GM21447 (cell line): Measurements from ENCODE around the gene STK11IP.

Experiments
- ATAC-seq: cut with Tn5 transposase; IDR thresholded peaks from one replicate; pipeline ENCODE4 v1.9.1; 2021; ENCODE audit not compliant: unreplicated experiment

Gene STK11IP

DNA sequence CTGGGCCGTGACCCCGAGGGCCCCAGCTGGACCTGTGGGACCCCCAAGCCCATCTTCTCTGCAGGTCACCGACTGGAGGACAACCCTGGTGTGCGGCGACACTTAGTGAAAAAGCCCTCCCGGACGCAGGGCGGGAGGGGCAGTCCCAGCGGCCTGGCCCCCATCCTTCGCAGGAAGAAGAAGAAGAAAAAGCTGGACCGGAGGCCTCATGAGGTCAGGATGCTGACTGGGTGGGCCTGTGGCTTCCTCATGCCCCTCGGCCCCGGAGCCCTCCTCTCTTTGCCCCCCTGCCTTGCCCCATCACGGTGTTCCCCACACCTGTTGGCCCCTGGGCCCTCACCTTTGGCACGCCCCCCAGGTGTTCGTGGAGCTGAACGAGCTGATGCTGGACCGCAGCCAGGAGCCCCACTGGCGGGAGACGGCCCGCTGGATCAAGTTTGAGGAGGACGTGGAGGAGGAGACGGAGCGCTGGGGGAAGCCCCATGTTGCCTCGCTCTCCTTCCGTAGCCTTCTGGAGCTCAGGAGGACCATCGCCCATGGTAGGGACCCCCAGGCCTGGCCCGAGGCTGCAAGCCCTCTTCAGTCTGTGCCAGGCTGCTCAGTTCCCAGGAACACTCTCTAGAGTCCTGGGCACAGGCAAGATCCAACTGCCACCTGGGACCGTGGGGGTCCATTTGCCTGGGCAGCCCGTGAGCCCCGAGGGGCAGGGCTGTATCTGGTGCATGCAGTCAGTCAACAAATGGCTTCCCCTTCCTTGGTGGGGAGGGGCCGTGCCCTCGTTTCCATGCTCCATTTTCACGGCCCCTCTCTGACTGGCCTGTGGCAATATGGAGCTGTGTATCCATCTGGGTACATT lies 34.5 kb downstream of the STK11IP start:
- ATAC-seq = no peak

DNA sequence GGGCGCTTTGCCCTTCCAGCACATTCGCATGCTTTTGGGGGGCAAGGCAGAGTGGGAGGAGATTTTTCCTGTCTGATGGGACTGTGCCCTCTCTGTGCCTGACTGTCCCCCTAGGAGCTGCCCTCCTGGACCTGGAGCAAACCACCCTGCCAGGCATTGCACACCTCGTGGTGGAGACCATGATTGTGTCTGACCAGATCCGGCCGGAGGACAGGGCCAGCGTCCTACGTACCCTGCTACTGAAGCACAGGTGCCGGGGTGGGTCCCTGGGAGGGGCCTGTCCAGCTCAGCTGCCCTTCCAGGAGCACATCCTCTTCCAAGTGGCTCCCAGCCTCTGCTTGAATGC lies 35.1 kb downstream of the STK11IP start:
- no peak for ATAC-seq

DNA sequence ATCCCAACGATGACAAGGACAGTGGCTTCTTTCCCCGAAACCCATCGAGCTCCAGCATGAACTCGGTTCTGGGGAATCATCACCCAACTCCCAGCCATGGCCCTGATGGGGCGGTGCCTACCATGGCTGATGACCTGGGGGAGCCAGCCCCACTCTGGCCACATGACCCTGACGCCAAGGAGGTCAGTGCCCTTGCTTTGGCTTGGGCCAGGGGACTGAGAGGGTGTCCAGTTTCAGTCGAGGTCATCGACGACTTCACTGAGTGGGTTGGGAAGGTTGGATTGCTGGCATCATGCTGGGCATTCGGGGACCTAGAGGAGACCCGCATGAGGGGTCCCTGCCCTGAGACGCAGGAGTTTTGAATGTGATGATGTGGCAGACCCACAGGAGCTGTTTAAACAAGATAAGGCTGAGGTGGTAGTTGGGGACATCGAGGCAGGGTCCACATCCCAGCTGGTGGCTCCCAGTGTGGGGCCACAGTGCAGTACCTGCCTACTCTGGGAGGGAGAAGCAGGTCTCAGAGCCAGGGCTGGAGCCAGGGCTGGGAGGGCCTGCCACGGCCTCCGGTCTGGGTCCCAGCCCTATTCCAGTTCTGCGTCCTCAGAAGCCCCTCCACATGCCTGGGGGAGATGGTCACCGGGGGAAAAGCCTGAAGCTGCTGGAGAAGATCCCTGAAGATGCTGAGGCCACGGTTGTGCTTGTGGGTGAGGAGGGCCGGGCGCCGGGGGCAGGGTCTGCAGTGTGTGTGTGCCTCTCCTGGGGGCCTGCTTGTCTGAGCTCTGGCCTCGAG lies 35.8 kb downstream of the STK11IP start:
- ATAC-seq = no peak

DNA sequence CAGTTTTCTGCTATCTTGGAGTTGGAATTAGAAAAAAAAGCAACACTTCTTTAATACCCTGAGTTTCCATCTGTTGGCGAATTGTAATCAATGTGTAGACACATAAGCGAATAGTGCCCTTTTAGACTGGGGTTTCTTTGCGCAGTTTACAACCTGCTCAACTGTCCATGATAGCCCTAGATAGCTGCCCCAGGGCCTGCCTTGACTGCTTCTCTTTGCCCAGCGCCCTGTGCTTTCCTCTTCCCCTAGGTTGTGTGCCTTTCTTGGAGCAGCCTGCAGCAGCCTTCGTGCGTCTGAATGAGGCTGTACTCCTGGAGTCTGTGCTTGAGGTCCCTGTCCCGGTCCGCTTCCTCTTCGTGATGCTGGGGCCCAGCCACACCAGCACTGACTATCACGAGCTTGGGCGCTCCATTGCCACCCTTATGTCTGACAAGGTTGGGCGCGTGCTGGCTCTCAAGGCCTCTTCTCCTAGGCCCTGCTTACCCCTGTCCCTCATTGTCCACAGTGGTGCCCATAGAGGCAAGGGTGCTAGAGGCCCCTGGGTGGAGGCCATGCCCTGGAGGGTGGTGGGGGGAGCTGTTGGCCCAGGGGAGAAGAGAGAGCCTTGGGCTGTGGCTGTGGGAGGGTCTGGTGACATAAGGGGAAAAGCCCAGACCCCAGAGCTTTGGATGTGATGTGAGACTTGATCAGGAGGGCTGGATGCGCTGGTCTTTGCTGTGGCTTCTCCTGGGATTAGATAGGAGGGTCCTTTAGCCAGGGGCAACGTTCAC lies 36.7 kb downstream of the STK11IP start:
- ATAC-seq = no peak

DNA sequence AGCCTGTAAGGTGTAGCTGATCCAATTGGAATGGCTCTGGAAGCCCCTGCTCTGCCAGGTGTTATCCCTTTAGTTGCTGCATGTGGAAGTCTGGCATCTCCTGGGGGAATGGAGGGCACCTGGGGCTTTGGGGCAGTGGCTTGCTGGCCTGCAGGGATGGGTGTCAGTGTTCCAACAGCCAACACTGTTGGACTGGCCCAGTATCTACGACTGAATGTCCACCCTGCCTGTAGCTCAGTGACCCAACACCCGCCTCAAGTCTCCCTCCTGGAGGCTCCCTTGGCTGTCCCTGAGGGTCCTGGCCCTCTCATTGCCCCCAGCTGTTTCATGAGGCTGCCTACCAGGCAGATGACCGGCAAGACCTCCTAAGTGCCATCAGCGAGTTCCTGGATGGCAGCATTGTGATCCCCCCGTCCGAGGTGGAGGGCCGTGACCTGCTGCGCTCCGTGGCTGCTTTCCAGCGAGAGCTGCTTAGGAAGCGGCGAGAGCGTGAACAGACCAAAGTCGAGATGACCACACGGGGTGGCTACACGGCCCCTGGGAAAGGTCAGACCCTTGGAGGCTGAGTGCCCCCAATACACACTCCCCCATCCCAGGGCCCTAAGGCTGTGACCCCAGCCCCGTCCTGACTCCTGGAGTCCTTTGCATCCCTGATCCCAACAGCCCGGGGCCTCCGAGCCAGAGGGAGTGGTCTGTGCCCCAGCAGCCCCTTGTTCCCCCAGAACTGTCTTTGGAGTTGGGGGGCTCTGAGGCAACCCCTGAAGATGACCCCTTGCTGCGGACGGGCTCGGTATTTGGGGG lies 37.5 kb downstream of the STK11IP start:
- no peak for ATAC-seq

DNA sequence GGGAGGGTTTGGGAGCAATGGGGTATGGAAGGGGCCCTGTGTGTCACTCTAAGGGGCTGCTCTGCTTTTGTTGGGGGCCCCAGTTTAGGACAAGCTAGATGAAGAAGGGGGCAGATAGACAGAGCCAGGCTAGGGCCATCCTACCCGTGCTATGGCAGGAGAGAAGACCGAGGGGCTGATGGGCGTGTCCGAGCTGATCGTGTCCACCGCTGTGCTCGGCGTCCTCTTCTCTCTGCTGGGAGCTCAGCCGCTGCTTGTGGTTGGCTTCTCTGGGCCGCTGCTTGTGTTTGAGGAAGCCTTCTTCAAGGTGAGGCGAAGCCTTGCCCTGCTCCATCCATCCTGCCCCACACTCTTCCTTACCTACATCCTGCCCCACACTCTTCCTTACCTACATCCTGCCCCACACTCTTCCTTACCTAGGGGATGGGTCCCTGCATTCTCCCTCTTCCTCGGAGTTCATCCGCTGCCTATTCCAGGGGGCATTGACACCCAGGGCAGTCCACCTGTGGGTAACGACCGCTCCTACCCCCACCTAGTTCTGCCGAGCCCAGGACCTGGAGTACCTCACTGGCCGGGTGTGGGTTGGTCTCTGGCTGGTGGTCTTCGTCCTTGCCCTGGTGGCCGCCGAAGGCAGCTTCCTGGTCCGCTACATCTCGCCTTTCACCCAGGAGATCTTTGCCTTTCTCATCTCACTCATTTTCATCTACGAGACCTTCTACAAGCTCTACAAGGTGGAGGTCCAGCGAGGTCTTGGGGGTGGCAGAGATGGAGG lies 38.7 kb downstream of the STK11IP start:
- ATAC-seq = no peak

DNA sequence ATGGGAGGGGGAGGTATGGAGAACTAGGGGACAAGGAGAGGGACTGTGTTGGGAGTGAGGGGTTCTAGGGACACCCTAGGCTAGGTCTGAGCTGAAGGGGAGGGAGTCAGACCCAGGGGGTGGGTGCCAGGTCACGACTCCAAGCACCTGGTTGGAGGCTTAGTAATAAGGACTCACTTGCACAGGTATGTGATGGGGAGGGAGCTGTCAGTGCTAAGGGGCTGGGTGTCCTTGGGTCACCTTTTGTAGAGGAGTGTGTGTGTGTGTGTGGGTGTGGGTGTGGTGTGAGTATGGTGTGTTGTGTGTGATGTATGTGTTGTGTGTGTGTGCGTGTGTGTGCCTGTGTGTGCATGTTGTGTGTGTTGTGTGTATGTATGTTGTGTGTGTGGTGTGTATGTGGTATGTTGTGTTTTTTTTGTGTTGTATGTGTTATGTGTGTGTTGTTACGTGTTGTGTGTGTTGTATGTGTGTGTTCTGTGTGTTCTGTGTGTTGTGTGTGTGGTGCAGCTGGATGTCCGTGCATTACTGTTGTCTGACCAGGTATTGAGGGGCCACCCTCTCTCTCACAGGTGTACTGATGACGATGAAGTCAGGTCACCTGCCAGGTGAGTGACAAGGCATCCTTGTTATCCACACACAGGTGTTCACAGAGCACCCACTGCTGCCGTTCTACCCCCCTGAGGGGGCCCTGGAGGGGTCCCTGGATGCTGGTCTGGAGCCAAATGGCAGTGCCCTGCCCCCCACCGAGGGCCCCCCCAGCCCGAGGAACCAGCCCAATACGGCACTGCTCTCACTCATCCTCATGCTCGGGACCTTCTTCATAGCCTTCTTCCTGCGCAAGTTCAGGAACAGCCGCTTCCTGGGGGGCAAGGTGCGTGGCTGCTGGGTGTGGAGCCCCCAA lies 39.5 kb downstream of the STK11IP start:
- ATAC-seq = no peak

DNA sequence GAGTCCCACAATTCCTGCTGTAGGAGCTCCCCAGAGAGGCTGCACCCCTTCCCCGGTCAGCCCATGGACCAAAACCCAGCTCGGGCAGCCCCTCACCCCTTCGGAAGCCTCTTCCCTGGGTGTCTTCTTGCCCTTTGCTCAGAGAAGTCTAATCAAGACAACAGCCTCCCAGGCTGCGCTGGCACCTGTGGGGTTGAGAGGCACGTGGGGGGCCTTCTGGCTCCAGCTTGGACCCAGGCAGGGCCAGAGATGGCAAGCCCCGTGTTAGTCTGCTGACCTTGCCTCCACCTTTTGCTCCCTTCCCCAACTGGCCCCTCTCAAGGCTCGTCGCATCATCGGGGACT lies 40.2 kb downstream of the STK11IP start:
- no peak for ATAC-seq

DNA sequence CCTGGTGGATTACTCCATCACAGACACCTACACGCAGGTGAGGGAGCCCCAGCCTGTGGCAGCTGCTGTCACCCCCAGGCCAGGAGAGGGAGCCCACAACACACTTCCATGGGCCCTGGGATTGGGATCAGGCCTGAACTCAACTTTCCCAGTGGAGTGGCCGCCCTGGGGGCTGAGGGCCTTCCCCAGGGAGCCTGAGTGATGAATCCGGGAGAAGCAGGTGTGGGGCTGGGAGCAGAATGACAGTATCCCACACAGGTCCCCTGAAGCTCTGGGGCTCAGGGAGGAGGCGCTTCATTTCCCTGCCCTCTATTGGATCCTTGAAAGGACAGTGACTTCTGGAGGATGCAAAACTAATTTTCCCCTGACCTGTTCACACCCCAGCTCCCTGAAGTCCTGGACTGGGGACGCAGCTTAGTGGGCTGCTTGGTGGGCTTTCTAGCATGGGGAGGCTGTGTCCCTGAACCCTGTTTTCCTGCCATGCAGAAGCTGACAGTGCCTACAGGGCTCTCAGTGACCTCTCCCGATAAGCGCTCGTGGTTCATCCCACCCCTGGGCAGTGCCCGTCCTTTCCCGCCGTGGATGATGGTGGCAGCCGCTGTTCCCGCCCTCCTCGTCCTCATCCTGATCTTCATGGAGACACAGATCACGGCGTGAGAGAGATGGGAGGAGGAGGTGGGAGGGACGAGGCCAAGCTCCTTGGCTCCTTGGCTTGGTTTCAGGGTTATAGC lies 40.7 kb downstream of the STK11IP start:
- no peak for ATAC-seq

DNA sequence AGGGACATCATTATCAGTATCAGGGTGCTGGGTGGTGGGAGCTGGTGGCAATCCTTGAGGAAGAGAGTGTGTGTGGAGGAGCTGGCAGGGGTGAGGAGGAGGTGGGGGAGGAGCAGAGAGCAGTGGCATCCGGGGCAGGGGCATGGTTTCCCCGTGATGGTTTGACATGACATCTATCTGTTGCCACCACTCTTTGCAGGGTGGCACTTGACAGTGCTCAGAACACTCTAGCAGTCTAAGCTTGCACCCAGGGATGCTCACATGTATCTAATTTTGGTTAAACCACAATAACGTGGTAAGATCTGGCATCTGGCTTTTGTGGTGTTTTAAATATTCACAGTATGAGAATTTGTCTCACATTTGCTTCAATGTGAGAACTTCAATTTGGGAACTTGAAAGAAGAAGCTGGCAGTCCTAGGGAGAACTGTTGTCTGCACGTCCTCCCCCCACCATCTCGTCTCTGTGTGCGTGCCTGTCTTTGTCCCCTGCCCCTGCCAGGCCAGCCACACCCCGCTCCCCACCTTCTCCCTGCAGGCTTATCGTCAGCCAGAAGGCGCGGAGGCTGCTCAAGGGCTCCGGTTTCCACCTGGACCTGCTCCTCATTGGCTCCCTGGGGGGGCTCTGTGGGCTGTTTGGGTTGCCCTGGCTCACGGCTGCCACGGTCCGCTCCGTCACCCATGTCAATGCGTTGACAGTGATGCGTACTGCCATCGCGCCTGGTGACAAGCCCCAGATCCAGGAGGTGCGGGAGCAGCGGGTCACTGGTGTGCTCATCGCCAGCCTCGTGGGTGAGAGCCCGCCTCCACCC lies 41.5 kb downstream of the STK11IP start:
- no peak for ATAC-seq

DNA sequence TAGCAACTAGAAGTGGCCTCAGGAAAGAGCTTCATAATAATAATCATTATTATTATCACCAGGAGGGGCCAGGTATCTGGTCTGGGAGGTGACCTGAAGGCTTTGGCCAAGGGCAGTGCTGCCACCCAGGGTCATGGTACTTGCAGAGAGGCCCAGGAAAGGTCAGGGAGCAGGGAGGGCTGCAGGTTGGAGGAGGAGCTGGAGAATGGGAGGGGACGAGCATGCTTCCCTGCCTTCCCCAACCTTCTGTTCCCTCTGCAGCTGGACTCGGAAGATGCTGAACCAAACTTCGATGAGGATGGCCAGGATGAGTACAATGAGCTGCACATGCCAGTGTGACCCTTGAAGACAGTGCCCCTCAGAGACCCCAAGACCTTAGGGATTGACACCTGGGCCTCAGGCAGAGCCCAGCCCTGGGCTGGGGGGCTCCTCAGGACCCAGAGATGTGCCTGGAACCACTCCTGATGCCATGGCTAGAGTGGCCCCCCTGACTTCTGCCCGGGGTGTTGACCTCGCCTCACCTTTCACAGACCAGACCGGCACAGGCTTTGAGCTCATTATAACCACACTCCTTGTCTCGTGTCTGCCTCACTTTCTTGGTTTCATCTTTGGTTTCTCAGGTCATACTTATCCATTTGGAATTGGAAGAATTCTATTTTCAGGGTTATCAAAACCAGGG lies 43.9 kb downstream of the STK11IP start:
- no peak for ATAC-seq

DNA sequence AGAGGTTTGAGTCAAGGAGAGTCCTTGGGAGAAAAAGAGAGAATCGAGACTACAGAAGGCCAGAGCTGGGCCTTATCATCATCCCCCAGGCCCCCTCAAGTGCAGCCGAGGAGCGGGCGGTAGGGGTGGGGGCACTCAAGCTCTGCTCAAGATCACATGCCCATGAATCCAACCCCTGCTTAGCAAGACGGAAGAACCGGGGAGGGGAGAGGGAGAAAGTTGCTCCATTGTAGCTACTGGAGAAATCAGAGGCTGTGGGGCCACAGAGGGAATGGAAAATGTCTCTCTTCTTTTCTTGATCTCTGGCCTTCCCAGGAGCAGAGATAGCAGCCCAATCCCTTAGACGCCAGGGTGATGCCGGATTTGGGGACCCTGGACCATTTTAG lies 44.4 kb downstream of the STK11IP start:
- no peak for ATAC-seq

DNA sequence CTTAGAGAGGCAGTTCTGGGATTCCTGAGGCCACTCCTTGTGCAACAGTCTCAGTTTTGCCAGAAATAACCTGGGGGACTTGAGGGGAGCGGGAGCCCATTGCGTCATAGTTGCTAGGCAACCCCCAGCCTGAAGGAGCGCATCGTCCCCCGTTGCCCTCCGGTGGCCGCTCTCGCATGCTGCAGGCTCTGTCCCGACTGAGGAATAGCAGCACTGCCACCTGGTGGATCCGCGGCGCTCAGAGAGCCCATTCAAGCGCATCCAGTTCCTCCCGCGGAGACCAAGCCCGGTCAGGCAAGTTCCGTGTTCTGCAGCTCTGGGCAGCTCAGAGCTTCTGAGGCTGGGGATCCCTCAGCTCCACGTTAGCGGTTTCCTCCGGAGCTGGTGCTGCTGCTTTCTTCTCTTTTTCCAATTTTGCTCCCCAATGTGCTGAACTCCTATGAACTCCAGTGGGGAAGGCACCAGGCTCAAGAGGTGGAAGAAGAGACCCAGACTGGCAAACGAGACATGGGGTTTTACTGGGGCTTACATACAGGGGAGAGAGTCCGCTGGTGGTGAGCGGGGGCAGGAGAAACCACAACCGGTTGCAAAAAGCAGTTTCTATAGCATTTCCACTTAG lies 44.9 kb downstream of the STK11IP start:
- peak; percentile 98 for ATAC-seq

DNA sequence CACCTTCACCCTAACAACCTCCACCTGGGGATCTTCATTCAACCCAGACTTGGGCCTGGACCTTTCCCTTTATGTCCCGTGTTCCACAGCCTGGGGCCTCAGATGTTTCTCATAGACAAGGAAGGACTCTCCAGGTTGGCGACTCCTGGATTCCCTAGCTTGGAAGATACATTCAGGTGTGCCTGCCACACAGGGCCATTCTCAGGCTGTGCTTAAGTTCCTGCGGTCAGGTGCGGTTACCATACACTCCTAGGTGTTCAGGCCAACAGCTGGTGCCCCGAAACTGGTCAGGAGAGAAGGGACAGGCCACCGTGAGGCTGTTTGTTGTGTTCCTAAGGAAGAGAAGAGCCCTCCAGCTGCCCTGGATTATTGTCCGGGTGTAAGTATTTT lies 45.4 kb downstream of the STK11IP start:
- no peak for ATAC-seq

DNA sequence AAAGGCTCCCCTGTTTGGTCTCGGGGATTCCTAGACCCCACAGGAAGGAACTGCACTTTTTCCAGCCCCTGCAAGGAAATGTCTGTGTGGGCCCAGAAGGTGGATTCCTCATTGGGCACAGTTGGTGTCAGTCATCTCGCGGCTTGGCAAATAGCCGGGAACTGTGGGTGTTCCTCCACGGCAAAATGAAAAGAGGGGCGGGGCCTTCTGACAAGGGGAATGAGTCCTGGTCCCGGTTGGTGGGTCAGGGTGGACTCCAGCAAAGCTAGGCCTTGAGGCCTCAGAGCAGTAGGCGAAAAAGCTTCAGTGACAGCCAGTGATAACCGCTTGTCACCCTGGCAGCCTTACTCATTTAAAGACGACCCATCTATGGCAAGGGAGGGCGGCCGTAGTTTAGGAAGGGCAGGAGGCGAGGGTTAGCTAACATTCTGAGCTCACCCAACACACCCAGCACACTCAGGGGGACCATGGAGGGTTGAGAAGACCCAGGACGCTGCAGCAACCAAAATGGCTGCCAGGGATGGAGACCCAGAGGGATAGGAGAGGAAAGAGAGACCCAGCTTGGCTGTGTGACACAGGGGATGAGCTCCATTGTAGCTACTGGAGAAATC lies 46.2 kb downstream of the STK11IP start:
- ATAC-seq = no peak

DNA sequence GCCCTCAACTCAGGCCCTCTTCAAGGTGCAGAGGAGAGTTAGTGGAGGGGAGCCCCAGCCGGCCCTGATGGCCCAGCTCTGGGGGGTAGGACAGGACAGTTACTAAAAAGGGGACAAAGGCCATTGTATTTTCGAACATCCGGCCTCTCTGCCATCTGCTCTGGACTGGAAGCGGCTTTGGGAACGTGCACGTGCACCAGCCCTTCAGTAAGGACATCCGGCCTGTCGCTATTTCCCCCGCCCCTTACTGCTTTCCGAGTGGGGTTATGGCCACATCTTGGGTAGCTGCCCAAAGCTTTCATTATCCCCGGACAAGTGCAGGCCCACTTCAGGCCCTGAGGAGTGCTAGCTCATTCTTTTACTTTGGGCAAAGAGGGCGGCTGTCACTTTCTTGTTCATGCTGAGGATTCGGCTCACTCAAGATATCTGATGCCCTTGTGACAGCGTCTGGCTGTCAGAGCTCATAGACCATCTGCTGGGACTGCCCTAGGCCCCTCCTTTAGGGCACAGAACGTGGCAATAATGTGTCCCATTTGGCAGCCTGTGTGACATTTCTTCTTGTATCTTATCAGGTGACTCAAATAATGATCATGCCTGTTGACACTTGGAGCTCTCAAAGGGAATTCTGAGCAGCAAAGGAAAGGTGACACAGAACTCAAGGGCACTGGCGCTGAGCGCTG lies 47.3 kb downstream of the STK11IP start:
- no peak for ATAC-seq
